OCI-LY3 (cell line): ENCODE results near the gene HASPIN.

Experiments used
- EZH2phosphoT487 ChIP-seq: fragments of 200-600 bp; shearing (Covaris generic); IDR thresholded peaks from 2 replicates; pipeline ENCODE4 v1.6.1; 2018; ENCODE audit warnings: antibody characterized with exemption, mixed run types, low read depth
- TF ChIP-seq, protein P1 (sequence below): fragments of 200-600, 300-600 bp; sonication (generic); IDR thresholded peaks from 2 replicates; pipeline ENCODE4 v1.5.1; 2014; ENCODE audit warnings: antibody characterized with exemption, low read length, low read depth

- TF ChIP-seq, protein P1, sequence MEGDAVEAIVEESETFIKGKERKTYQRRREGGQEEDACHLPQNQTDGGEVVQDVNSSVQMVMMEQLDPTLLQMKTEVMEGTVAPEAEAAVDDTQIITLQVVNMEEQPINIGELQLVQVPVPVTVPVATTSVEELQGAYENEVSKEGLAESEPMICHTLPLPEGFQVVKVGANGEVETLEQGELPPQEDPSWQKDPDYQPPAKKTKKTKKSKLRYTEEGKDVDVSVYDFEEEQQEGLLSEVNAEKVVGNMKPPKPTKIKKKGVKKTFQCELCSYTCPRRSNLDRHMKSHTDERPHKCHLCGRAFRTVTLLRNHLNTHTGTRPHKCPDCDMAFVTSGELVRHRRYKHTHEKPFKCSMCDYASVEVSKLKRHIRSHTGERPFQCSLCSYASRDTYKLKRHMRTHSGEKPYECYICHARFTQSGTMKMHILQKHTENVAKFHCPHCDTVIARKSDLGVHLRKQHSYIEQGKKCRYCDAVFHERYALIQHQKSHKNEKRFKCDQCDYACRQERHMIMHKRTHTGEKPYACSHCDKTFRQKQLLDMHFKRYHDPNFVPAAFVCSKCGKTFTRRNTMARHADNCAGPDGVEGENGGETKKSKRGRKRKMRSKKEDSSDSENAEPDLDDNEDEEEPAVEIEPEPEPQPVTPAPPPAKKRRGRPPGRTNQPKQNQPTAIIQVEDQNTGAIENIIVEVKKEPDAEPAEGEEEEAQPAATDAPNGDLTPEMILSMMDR, result no peak
- no peak for TF ChIP-seq EZH2phosphoT487
Measured at GRCh38 chr17:3699951-3700350, 23.8 kb upstream of the HASPIN start.
